Transverse colon (tissue), 4 donors: ENCODE measurements around the gene TNFRSF1B. TPM values are rescaled to one million over a fixed set of nuclear protein-coding genes. Genes with fewer than 3 reads are reported as not detected.

Experiments used
- DNase-seq: peaks from one replicate; pipeline ENCODE4 v3.0.0-alpha.2; 2019
- H3K27ac ChIP-seq, 4 donors: fragments of 200-600 bp; sonication (generic); 2 replicates each; pipeline ENCODE4 v1.5.1; 2016 to 2018; ENCODE audit warnings: inconsistent platforms in 4 of 4
- H3K27me3 ChIP-seq: fragments of 200-600 bp; sonication (generic); 2 replicates; pipeline ENCODE4 v1.5.1; 2017; ENCODE audit warnings: inconsistent platforms
- H3K36me3 ChIP-seq, 4 donors: fragments of 200-600 bp; sonication (generic); 2 replicates each; pipeline ENCODE4 v1.5.1; 2017 to 2019; ENCODE audit warnings: inconsistent platforms in 4 of 4
- H3K4me1 ChIP-seq, 4 donors: fragments of 200-600 bp; sonication (generic); 2 replicates each; pipeline ENCODE4 v1.5.1; 2017 to 2020; ENCODE audit warnings: inconsistent platforms in 4 of 4
- H3K4me3 ChIP-seq, 4 donors: fragments of 200-600 bp; sonication (generic); 1 replicate in 1 of 4; 2 replicates in 3 of 4; pipeline versions ENCODE4 v1.5.1 to v1.6.1; 2017 to 2019; ENCODE audit warnings: inconsistent platforms in 4 of 4
- H3K9me3 ChIP-seq, 2 donors: fragments of 200-600 bp; sonication (generic); 2 replicates each; pipeline ENCODE4 v1.5.1; 2017 to 2019; ENCODE audit warnings: inconsistent platforms in 2 of 2
- CTCF ChIP-seq, 5 experiments: fragments of 200-600 bp in 3 of 5; fragments of 450-650 bp in 2 of 5; sonication (generic) in 3 of 5; IDR thresholded peaks; 1 replicate in 2 of 5; 2 replicates in 3 of 5; pipeline ENCODE4 v1.5.1; 2016 to 2017; ENCODE audit warnings: antibody characterized with exemption in 5 of 5, inconsistent platforms in 3 of 5, mild to moderate bottlenecking in 2 of 5, moderate library complexity in 1 of 5
- EP300 ChIP-seq: sonication (generic); formaldehyde crosslinking; IDR thresholded peaks from one replicate; pipeline ENCODE4 v1.6.1; 2017; ENCODE audit warnings: antibody characterized with exemption, low read depth
- POLR2A ChIP-seq: fragments of 450-650 bp; IDR thresholded peaks from one replicate; pipeline ENCODE4 v1.6.1; 2016; ENCODE audit warnings: antibody characterized with exemption, mild to moderate bottlenecking, moderate library complexity
- POLR2AphosphoS5 ChIP-seq, 3 donors: sonication (generic); formaldehyde crosslinking; IDR thresholded peaks; one replicate each; pipeline ENCODE4 v1.6.1; 2016; ENCODE audit warnings: antibody characterized with exemption in 3 of 3
- WGBS, 2 donors: methylation state at CpG; one replicate each; pipeline ENCODE4 v1.1.5; 2018; ENCODE audit warnings: low coverage in 1 of 2; 5-methylcytosine and 5-hydroxymethylcytosine counted together
- in situ Hi-C, 4 donors: fragments of 200-750 bp; cut with MboI; loops; one replicate each; pipeline versions ENCODE4 v1.15.0 to v1.15.1; 2017; ENCODE audit warnings: low sequenced_read_pairs in 3 of 4, low pct_ligation_motif_present in 1 of 4, low pct_unique_long_range_greater_than_20kb in 1 of 4
- intact Hi-C: fragments of 100-400 bp; cut with DNase I; formaldehyde crosslinking; loops from one replicate; pipeline ENCODE4 v1.15.1; 2023; ENCODE audit warnings: low total_unique reads
- total RNA-seq, 4 donors: library from RNA; depleted of rRNA; stranded (reverse); fragments of >200 nt; gene quantifications; one replicate each; pipeline ENCODE4 v1.1.0, GENCODE V29; 2016

TNFRSF1B gene
- total RNA-seq, 4 donors from 2014 or later: 11.1 to 17.3 (median 15.3) TPM

- no peak for DNase-seq
- WGBS, 2 donors: 68% methylated on average over 9 of the region's 9 CpGs; no CpG with 5 or more reads in 1 of the 2 donors
- Histone ChIP-seq H3K27ac (no peak overlapping the region), H3K4me1 (peaks cover 13 to 40% (median 26%) of the 10 kb centered on the region in 4 donors), H3K9me3 (no peaks in the 10 kb centered on the region), H3K27me3 (no peaks in the 10 kb centered on the region), H3K4me3 (no peak overlapping the region), H3K36me3 (no peaks in the 10 kb centered on the region)
- TF ChIP-seq POLR2AphosphoS5 (IDR thresholded peaks at IDR 0.05): no peak
- TF ChIP-seq POLR2A: no peak
- no peak for TF ChIP-seq CTCF (IDR thresholded peaks at IDR 0.05)
- no peak for TF ChIP-seq EP300
- intact Hi-C loops: no loop called here
- in situ Hi-C loops: no loop called here
Measured at GRCh38 chr1:12163210-12163609, 3.6 kb upstream of the TNFRSF1B start.

- Histone ChIP-seq H3K4me1 (peaks cover 13 to 38% (median 26%) of the 10 kb centered on the region in 4 donors), H3K4me3 (no peak overlapping the region), H3K27ac (no peak overlapping the region), H3K27me3 (no peaks in the 10 kb centered on the region), H3K9me3 (no peaks in the 10 kb centered on the region), H3K36me3 (no peaks in the 10 kb centered on the region)
- WGBS, 2 donors: 89 to 100% methylated on average over 1 to 5 of the region's 5 CpGs
- TF ChIP-seq POLR2AphosphoS5 (IDR thresholded peaks at IDR 0.05) (no peak), EP300 (no peak), CTCF (IDR thresholded peaks at IDR 0.05) (no peak), POLR2A (no peak)
- DNase-seq: no peak
- intact Hi-C loops (no loop called here), in situ Hi-C loops (no loop called here)
Measured at GRCh38 chr1:12164210-12164609, 2.6 kb upstream of the TNFRSF1B start.

GRCh38 chr1:12165342-12165741 lies 1.4 kb upstream of the TNFRSF1B start:
- no peak for DNase-seq
- Histone ChIP-seq H3K4me3 (no peak overlapping the region), H3K36me3 (no peaks in the 10 kb centered on the region), H3K27me3 (no peaks in the 10 kb centered on the region), H3K4me1 (peaks cover 13 to 44% (median 29%) of the 10 kb centered on the region in 4 donors), H3K27ac (no peak overlapping the region), H3K9me3 (no peaks in the 10 kb centered on the region)
- in situ Hi-C loops: no loop called here
- 88% methylated on average over 4 of the region's 4 CpGs; no CpG with 5 or more reads in 1 of the 2 donors for WGBS, 2 donors
- intact Hi-C loops: no loop called here
- TF ChIP-seq POLR2AphosphoS5 (IDR thresholded peaks at IDR 0.05): no peak
- TF ChIP-seq POLR2A: no peak
- no peak for TF ChIP-seq EP300
- TF ChIP-seq CTCF (IDR thresholded peaks at IDR 0.05): no peak

GRCh38 chr1:12167493-12168429 lies 970 bp downstream of the TNFRSF1B start:
- in situ Hi-C loops: no loop called here
- H3K27me3 ChIP-seq: no peaks in the 10 kb centered on the region
- no peak for DNase-seq
- H3K4me1 ChIP-seq: peaks cover 0 to 31% (median 15%) of the 10 kb centered on the region in 4 donors
- H3K27ac ChIP-seq: peak overlapping the region; percentile 83 to 87 (median 86)
- H3K9me3 ChIP-seq: no peaks in the 10 kb centered on the region
- no peak for TF ChIP-seq POLR2AphosphoS5 (IDR thresholded peaks at IDR 0.05)
- no peak for TF ChIP-seq POLR2A
- no peak for TF ChIP-seq EP300
- TF ChIP-seq CTCF (IDR thresholded peaks at IDR 0.05): no peak
- H3K36me3 ChIP-seq: no peaks in the 10 kb centered on the region
- H3K4me3 ChIP-seq: peak overlapping the region; percentile 49 to 89 (median 68)
- intact Hi-C loops: no loop called here
- WGBS, 2 donors: 43 to 60% methylated on average over 1 to 32 of the region's 33 CpGs
